Testis (tissue), 2 donors: ENCODE results near the gene FOXD4L6.
"Not testable (repeated sequence)": the region's sequence is repeated elsewhere in the genome, so short reads cannot be mapped to it uniquely, and the experiment has no call there.

ENCODE experiments used
- POLR2A ChIP-seq: fragments of 450-650 bp; IDR thresholded peaks from one replicate; pipeline ENCODE4 v1.6.1; 2017; ENCODE audit warnings: antibody characterized with exemption, mild to moderate bottlenecking, moderate library complexity
- TF ChIP-seq, protein P1 (sequence below), 3 experiments: fragments of 450-650 bp in 2 of 3; fragments of 200-600 bp in 1 of 3; sonication (generic) in 1 of 3; IDR thresholded peaks; one replicate each; pipeline ENCODE4 v1.5.1; 2016 to 2019; ENCODE audit warnings: antibody characterized with exemption in 3 of 3, mild to moderate bottlenecking in 2 of 3, moderate library complexity in 1 of 3

DNA sequence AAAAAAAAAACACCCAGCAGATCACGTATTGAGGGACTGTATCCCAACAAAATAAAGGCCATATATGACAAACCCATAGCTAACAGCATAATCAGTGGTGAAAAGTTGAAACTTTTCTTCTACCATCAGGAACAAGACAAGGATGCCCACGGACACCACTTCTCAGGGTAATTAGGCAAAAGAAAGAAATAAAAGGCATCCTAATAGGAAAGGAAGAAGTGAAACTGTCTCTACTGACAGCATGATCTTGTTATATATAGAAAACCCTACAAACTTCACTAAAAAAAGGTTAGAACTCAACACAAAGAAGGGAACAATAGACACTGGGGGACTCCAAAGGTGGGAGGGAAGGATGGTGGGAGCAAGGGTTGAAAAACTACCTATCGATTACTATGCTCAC, 42.3 kb downstream of the FOXD4L6 start:
- TF ChIP-seq, protein P1, sequence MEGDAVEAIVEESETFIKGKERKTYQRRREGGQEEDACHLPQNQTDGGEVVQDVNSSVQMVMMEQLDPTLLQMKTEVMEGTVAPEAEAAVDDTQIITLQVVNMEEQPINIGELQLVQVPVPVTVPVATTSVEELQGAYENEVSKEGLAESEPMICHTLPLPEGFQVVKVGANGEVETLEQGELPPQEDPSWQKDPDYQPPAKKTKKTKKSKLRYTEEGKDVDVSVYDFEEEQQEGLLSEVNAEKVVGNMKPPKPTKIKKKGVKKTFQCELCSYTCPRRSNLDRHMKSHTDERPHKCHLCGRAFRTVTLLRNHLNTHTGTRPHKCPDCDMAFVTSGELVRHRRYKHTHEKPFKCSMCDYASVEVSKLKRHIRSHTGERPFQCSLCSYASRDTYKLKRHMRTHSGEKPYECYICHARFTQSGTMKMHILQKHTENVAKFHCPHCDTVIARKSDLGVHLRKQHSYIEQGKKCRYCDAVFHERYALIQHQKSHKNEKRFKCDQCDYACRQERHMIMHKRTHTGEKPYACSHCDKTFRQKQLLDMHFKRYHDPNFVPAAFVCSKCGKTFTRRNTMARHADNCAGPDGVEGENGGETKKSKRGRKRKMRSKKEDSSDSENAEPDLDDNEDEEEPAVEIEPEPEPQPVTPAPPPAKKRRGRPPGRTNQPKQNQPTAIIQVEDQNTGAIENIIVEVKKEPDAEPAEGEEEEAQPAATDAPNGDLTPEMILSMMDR (IDR thresholded peaks at IDR 0.05): not testable (repeated sequence)
- not testable (repeated sequence) for TF ChIP-seq POLR2A
